Brain microvascular endothelial cell (primary cell): ENCODE data around the gene BATF3.

Experiments used
- DNase-seq: peaks from one replicate; pipeline ENCODE4 v3.0.0-alpha.2; 2020
- H3K27ac ChIP-seq: fragments of 250-450 bp; sonication (Bioruptor Pico); 2 replicates; pipeline ENCODE4 v1.5.1; 2020; ENCODE audit warnings: mild to moderate bottlenecking, moderate library complexity
- H3K27me3 ChIP-seq: fragments of 250-450 bp; sonication (Bioruptor Pico); replicated peaks from 2 replicates; pipeline ENCODE4 v1.5.1; 2020; ENCODE audit warnings: mild to moderate bottlenecking
- H3K36me3 ChIP-seq: fragments of 250-450 bp; sonication (Bioruptor Pico); replicated peaks from 2 replicates; pipeline ENCODE4 v1.5.1; 2020; ENCODE audit warnings: mild to moderate bottlenecking
- H3K4me3 ChIP-seq: 2 replicates; pipeline ENCODE4 v1.5.1; 2011; ENCODE audit warnings: low read depth, mild to moderate bottlenecking, control low read depth, low read length, moderate library complexity
- in situ Hi-C: cut with HindIII; loops from 2 replicates; pipeline ENCODE4 v1.10.0; 2017; ENCODE audit warnings: low sequenced_read_pairs, low pct_ligation_motif_present
- TF ChIP-seq, protein P1 (sequence below): IDR thresholded peaks from 2 replicates; pipeline ENCODE4 v1.5.1; 2011; ENCODE audit warnings: low read depth, mild to moderate bottlenecking, moderate library complexity, low read length, control low read depth, inconsistent platforms; ENCODE audit errors: missing control alignments

BATF3 gene

GRCh38 chr1:212688341-212689047 is 11.1 kb downstream of the BATF3 start:
- in situ Hi-C loops = no loop called here
- H3K4me3 ChIP-seq = no peak overlapping the region
- DNase-seq = no peak
- no peaks in the 10 kb centered on the region for H3K27me3 ChIP-seq
- no peak overlapping the region for H3K27ac ChIP-seq
- no peaks in the 10 kb centered on the region for H3K36me3 ChIP-seq
- TF ChIP-seq, protein P1, sequence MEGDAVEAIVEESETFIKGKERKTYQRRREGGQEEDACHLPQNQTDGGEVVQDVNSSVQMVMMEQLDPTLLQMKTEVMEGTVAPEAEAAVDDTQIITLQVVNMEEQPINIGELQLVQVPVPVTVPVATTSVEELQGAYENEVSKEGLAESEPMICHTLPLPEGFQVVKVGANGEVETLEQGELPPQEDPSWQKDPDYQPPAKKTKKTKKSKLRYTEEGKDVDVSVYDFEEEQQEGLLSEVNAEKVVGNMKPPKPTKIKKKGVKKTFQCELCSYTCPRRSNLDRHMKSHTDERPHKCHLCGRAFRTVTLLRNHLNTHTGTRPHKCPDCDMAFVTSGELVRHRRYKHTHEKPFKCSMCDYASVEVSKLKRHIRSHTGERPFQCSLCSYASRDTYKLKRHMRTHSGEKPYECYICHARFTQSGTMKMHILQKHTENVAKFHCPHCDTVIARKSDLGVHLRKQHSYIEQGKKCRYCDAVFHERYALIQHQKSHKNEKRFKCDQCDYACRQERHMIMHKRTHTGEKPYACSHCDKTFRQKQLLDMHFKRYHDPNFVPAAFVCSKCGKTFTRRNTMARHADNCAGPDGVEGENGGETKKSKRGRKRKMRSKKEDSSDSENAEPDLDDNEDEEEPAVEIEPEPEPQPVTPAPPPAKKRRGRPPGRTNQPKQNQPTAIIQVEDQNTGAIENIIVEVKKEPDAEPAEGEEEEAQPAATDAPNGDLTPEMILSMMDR = no peak

- Histone ChIP-seq H3K36me3 (no peaks in the 10 kb centered on the region), H3K4me3 (no peak overlapping the region), H3K27ac (no peak overlapping the region), H3K27me3 (no peaks in the 10 kb centered on the region)
- DNase-seq = no peak
- in situ Hi-C loops = no loop called here
- TF ChIP-seq, protein P1 = no peak
Observed at GRCh38 chr1:212687811-212688210, 11.8 kb downstream of the BATF3 start.

- Histone ChIP-seq H3K27ac (no peak overlapping the region), H3K36me3 (no peaks in the 10 kb centered on the region), H3K4me3 (no peak overlapping the region), H3K27me3 (no peaks in the 10 kb centered on the region)
- no peak for DNase-seq
- TF ChIP-seq, protein P1 = no peak
- in situ Hi-C loops = no loop called here
Observed at GRCh38 chr1:212686591-212686990, 13.0 kb downstream of the BATF3 start.

- no peaks in the 10 kb centered on the region for H3K27me3 ChIP-seq
- H3K27ac ChIP-seq = no peak overlapping the region
- DNase-seq = no peak
- no peak overlapping the region for H3K4me3 ChIP-seq
- TF ChIP-seq, protein P1 = no peak
- no peaks in the 10 kb centered on the region for H3K36me3 ChIP-seq
- in situ Hi-C loops = no loop called here
Observed at GRCh38 chr1:212686069-212686468, 13.6 kb downstream of the BATF3 start.

DNA sequence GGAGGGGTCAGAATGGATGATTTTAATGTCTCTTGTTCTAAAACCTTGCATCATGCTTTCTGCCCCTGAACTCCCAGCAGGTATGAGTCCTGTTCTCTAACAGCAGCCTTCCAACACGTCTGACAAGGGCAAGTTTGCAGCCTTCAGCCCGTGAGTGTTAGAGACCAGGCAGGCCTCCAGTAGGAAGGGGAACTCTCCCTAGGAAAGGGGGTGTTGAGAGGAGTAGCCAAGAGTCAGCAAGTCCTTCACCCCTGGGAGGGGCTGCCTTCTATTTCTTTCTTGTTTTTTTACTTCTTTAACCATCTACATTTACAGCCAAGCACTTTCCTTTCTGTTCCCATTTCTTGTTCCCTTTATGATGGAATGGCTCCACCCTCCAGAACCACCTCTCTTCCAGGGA is 14.2 kb downstream of the BATF3 start:
- no peaks in the 10 kb centered on the region for H3K36me3 ChIP-seq
- no peak overlapping the region for H3K27ac ChIP-seq
- no peak overlapping the region for H3K4me3 ChIP-seq
- no peak for DNase-seq
- TF ChIP-seq, protein P1 = no peak
- H3K27me3 ChIP-seq = no peaks in the 10 kb centered on the region
- in situ Hi-C loops = no loop called here
